Gastrocnemius medialis (tissue), 4 donors: ENCODE results near the gene SCT.

Source experiments
- POLR2A ChIP-seq, 2 donors: fragments of 450-650 bp; IDR thresholded peaks; one replicate each; pipeline ENCODE4 v1.6.1; 2017; ENCODE audit warnings: antibody characterized with exemption in 2 of 2, mild to moderate bottlenecking in 2 of 2, moderate library complexity in 2 of 2
- TF ChIP-seq, protein P1 (sequence below), 5 experiments: fragments of 450-650 bp in 3 of 5; fragments of 200-600 bp in 2 of 5; sonication (generic) in 2 of 5; IDR thresholded peaks in 4 of 5; conservative IDR thresholded peaks in 1 of 5; 1 replicate in 4 of 5; 2 replicates in 1 of 5; pipeline ENCODE4 v1.5.1; 2016 to 2019; ENCODE audit warnings: antibody characterized with exemption in 5 of 5, mild to moderate bottlenecking in 3 of 5, moderate library complexity in 3 of 5

DNA sequence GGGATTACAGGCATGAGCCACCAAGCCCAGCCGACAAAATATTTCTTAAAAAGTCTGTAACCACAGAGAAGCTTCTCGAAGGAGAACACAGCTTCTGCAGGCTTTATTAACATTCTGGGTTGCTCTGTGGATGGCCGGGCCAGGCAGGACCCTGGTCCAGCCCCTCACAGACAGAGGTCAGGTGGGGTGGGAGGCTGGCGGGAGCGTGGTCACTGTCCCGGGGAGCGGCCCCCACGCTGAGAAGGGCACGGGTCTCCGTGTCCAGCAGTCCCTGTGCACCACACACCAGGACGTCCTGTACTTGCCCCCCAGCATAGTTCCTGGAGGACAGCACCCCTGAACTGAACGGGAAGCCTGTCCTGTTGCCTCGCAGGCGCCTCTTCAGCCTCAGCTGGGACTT is 29.4 kb upstream of the SCT start:
- TF ChIP-seq, protein P1, sequence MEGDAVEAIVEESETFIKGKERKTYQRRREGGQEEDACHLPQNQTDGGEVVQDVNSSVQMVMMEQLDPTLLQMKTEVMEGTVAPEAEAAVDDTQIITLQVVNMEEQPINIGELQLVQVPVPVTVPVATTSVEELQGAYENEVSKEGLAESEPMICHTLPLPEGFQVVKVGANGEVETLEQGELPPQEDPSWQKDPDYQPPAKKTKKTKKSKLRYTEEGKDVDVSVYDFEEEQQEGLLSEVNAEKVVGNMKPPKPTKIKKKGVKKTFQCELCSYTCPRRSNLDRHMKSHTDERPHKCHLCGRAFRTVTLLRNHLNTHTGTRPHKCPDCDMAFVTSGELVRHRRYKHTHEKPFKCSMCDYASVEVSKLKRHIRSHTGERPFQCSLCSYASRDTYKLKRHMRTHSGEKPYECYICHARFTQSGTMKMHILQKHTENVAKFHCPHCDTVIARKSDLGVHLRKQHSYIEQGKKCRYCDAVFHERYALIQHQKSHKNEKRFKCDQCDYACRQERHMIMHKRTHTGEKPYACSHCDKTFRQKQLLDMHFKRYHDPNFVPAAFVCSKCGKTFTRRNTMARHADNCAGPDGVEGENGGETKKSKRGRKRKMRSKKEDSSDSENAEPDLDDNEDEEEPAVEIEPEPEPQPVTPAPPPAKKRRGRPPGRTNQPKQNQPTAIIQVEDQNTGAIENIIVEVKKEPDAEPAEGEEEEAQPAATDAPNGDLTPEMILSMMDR (IDR thresholded peaks at IDR 0.05 in 4 of 5, conservative IDR thresholded peaks at IDR 0.05 in 1 of 5), result no peak
- TF ChIP-seq POLR2A (IDR thresholded peaks at IDR 0.05), result no peak
